ENCODE data around the gene ADSL.

ADSL gene

GRCh38 chr22:40421941-40422340 lies 75.6 kb downstream of the ADSL start:
- no peak for TF ChIP-seq CTCF (IDR thresholded peaks at IDR 0.05)

GRCh38 chr22:40422558-40423309 lies 76.4 kb downstream of the ADSL start:
- TF ChIP-seq CTCF (IDR thresholded peaks at IDR 0.05), result no peak

GRCh38 chr22:40423310-40423688 lies 77.0 kb downstream of the ADSL start:
- no peak for TF ChIP-seq CTCF (IDR thresholded peaks at IDR 0.05)

- TF ChIP-seq CTCF (IDR thresholded peaks at IDR 0.05), result no peak
Measured at GRCh38 chr22:40423882-40424640, 77.8 kb downstream of the ADSL start.

GRCh38 chr22:40425082-40425481 lies 78.8 kb downstream of the ADSL start:
- no peak for TF ChIP-seq CTCF (IDR thresholded peaks at IDR 0.05)

GRCh38 chr22:40426594-40427333 lies 80.5 kb downstream of the ADSL start:
- no peak for TF ChIP-seq CTCF (IDR thresholded peaks at IDR 0.05)

- TF ChIP-seq CTCF (IDR thresholded peaks at IDR 0.05), result no peak
Measured at GRCh38 chr22:40428796-40429195, 82.5 kb downstream of the ADSL start.
